ENCODE data around the gene KYAT1. TPM values are rescaled to one million over a fixed set of nuclear protein-coding genes. Genes with fewer than 3 reads are reported as not detected.

KYAT1 gene
- total RNA-seq, 1 donor from 2014 or later = 9.5 TPM

DNA sequence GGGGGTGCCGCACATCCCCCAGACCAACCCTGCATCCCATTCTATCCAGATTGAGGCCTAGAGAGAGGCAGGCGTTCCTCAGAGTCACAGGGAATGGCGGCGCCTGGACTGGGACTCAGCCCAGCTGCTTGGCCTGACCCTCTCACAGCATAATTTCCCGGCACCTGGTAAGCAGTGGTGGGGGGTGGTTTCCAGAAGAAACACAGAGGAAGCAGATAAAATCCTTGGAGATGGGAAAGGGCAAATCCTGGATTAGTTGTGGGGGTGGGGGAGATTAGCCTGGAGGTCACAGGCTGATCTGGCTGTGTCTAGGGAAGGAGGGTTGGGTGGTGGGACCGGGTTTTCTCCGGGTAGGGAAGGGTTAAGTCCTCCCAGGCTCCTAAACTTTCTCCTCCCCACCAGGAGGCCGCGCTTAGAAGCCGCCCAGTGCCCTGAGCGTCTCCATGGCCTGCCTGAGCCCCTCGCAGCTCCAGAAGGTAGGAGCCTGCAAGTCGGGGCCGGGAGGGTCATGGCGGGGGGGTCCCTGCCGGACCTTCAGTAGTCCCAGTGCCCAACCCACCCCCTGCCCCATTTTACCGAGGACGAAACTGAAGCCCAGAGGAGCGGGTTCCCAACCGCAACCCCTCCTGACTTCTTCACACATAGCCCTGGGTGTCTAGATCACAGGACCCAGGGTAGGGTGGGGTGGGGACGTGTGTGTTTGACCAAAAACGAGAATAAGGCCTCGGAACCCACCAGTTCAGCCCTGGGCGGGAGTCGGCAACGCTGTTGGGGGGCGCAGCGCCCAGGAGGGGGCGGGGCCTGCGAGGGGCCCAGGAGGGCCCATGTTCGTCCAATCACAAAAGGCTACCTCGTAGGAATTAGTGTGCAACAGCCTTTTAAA is 40.4 kb upstream of the KYAT1 start:
- peak overlapping the region; percentile 25 for H3K4me3 ChIP-seq (ENCODE audit: low read depth, low read length)
- H3K36me3 ChIP-seq (ENCODE audit: control insufficient read depth, insufficient read depth, low read length) = peaks cover 5% of the 10 kb centered on the region
- FAIRE-seq = no peak

DNA sequence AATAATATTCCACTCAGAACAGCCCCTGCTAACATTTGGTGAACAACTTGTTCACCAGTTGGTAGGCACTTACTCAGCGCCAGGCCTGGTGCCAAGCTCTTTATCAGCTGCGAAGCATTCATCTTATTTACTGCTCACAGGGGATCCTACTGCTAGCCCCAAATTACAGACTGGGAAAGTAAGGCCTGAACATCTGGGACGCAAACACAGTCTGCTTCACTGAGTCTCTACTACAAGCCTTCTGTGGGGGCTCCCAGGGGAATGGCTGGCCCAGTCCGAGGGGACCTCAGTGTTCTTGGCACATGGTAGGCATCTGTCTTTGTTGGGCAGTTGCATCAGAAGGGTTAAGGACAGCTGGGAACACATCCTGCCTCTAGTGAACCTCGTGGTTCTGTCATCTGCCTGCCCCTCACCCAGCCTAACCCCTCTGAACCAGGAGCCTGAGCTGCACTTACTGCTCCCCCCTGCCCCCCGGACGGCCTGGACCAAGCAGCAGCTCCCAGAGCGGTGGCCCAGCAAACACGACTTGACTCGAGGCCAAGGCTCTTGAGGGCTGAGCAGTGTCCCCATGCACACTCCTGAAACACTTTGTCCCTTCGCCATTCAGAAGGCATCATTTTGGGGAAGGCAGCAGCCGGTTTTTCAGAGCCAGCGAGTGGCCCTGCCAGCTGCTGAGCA is 38.8 kb upstream of the KYAT1 start, which contains the start of gene PHYHD1:
Gene PHYHD1 (plus strand): TSS at position 602 of the 678 bp plus-strand sequence. CDS start 1,342 bp downstream, outside the sequence.
- Histone ChIP-seq H3K36me3 (ENCODE audit: control insufficient read depth, insufficient read depth, low read length) (peaks cover 15% of the 10 kb centered on the region), H3K4me3 (ENCODE audit: low read depth, low read length) (no peak within 1 kb of the TSS), H3K27me3 (ENCODE audit: control insufficient read depth, insufficient read depth, low read length) (no peaks in the 10 kb centered on the region)
- DNase-seq (ENCODE audit: low read depth) (peak; percentile 71), FAIRE-seq (no peak)
- TF ChIP-seq, protein P1, sequence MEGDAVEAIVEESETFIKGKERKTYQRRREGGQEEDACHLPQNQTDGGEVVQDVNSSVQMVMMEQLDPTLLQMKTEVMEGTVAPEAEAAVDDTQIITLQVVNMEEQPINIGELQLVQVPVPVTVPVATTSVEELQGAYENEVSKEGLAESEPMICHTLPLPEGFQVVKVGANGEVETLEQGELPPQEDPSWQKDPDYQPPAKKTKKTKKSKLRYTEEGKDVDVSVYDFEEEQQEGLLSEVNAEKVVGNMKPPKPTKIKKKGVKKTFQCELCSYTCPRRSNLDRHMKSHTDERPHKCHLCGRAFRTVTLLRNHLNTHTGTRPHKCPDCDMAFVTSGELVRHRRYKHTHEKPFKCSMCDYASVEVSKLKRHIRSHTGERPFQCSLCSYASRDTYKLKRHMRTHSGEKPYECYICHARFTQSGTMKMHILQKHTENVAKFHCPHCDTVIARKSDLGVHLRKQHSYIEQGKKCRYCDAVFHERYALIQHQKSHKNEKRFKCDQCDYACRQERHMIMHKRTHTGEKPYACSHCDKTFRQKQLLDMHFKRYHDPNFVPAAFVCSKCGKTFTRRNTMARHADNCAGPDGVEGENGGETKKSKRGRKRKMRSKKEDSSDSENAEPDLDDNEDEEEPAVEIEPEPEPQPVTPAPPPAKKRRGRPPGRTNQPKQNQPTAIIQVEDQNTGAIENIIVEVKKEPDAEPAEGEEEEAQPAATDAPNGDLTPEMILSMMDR (IDR thresholded peaks at IDR 0.05; ENCODE audit: insufficient read depth, low read length, severe bottlenecking) = no peak

More for the DNA sequence above, 40.4 kb upstream of the KYAT1 start:
- no peak for DNase-seq (ENCODE audit: low read depth)
- TF ChIP-seq, protein P1 (IDR thresholded peaks at IDR 0.05; ENCODE audit: insufficient read depth, low read length, severe bottlenecking) = no peak
- H3K27me3 ChIP-seq (ENCODE audit: control insufficient read depth, insufficient read depth, low read length) = no peaks in the 10 kb centered on the region

DNA sequence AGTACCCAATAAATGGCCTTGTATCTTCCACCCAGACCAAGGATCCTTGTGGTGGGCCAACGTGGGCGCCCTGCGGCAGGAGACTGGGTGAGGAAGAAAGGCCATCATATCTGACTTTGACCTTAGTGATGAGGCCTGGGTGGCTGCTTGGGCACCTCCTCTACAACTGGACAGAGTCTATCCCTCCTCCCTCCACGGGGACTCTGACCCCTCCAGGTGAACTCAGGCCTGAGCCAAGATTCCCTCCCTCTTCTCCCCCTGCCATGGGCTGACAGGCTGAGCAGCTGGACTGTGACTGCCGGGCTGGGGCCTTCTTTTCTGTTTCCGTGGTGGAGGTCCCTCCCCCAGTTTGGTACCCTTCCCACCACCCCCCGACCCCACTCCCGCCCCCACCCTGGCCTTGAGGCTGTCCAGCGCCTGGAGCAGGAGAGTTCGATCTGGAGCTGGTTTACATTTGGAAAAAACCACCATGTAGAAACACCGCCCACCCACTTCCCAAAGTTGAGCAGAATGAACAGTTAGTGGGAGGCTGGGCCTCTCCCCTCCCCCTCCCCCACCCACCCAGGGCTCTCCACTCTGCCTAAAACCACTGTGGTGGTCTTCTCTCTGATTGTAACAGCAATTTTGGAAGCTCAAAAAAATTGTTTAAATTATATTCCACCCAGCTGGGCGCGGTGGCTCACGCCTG is 37.8 kb upstream of the KYAT1 start:
- TF ChIP-seq, protein P1 (IDR thresholded peaks at IDR 0.05; ENCODE audit: insufficient read depth, low read length, severe bottlenecking) = no peak
- Histone ChIP-seq H3K27me3 (ENCODE audit: control insufficient read depth, insufficient read depth, low read length) (no peaks in the 10 kb centered on the region), H3K36me3 (ENCODE audit: control insufficient read depth, insufficient read depth, low read length) (peaks cover 18% of the 10 kb centered on the region), H3K4me3 (ENCODE audit: low read depth, low read length) (no peak overlapping the region)
- no peak for DNase-seq (ENCODE audit: low read depth)
- FAIRE-seq = no peak

DNA sequence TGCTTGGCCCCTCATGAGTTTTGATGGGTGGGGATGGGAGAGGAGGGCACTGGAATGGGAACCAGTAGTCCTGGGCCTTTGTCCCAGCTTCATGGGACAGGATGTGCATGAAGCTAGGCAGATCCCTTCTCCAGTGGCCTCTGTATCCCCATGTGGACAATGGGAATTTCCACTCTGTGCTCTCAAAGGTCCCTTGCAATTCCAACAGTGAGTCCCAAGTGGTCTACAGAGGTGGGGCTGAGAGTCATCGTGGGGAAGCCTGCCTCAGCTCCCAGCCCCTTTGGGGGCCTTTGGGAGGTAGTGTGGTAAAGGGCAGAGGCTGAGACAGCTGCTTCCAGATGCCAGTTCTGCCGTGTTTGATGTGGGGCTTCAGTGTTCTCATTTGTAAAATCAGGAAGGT is 37.2 kb upstream of the KYAT1 start:
- FAIRE-seq (no peak), DNase-seq (ENCODE audit: low read depth) (no peak)
- peaks cover 20% of the 10 kb centered on the region for H3K36me3 ChIP-seq (ENCODE audit: control insufficient read depth, insufficient read depth, low read length)
- TF ChIP-seq, protein P1 (IDR thresholded peaks at IDR 0.05; ENCODE audit: insufficient read depth, low read length, severe bottlenecking) = no peak
- no peaks in the 10 kb centered on the region for H3K27me3 ChIP-seq (ENCODE audit: control insufficient read depth, insufficient read depth, low read length)
- no peak overlapping the region for H3K4me3 ChIP-seq (ENCODE audit: low read depth, low read length)

DNA sequence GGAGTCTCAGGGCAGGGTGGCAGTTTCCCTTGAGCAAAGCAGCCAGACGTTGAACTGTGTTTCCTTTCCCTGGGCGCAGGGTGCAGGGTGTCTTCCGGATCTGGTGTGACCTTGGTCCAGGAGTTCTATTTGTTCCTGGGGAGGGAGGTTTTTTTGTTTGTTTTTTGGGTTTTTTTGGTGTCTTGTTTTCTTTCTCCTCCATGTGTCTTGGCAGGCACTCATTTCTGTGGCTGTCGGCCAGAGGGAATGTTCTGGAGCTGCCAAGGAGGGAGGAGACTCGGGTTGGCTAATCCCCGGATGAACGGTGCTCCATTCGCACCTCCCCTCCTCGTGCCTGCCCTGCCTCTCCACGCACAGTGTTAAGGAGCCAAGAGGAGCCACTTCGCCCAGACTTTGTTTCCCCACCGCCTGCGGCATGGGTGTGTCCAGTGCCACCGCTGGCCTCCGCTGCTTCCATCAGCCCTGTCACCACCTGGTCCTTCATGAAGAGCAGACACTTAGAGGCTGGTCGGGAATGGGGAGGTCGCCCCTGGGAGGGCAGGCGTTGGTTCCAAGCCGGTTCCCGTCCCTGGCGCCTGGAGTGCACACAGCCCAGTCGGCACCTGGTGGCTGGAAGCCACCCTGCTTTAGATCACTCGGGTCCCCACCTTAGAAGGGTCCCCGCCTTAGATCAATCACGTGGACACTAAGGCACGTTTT is 35.5 kb upstream of the KYAT1 start:
- Histone ChIP-seq H3K27me3 (ENCODE audit: control insufficient read depth, insufficient read depth, low read length) (no peaks in the 10 kb centered on the region), H3K4me3 (ENCODE audit: low read depth, low read length) (no peak overlapping the region), H3K36me3 (ENCODE audit: control insufficient read depth, insufficient read depth, low read length) (peaks cover 20% of the 10 kb centered on the region)
- DNase-seq (ENCODE audit: low read depth) (peak; percentile 60), FAIRE-seq (no peak)
- TF ChIP-seq, protein P1 (IDR thresholded peaks at IDR 0.05; ENCODE audit: insufficient read depth, low read length, severe bottlenecking) = no peak

Data from bronchial epithelial cell (primary cell).